Fibroblast of villous mesenchyme (primary cell): ENCODE results near the gene SLIT1. TPM values are rescaled to one million over a fixed set of nuclear protein-coding genes. Genes with fewer than 3 reads are reported as not detected.

Experiments
- DNase-seq: peaks from one replicate; pipeline ENCODE4 v3.0.0-alpha.2; 2010; ENCODE audit warnings: low read depth
- H3K4me3 ChIP-seq: 2 replicates; pipeline ENCODE4 v1.5.1; 2011; ENCODE audit warnings: low read depth, mild to moderate bottlenecking, low read length
- CTCF ChIP-seq: IDR thresholded peaks from 2 replicates; pipeline ENCODE4 v1.5.1; 2012; ENCODE audit warnings: low read depth, mild to moderate bottlenecking, low read length; ENCODE audit not compliant: insufficient read depth
- total RNA-seq: library from RNA; depleted of rRNA; stranded (reverse); fragments of >200 nt; gene quantifications from 2 replicates; pipeline ENCODE4 v1.2.3, GENCODE V29; 2012

Gene SLIT1
- total RNA-seq, 1 donor: not detected

GRCh38 chr10:97018251-97019212 lies 167.2 kb downstream of the SLIT1 start:
- no peak for TF ChIP-seq CTCF
- no peak overlapping the region for H3K4me3 ChIP-seq
- no peak for DNase-seq

GRCh38 chr10:97017474-97017903 lies 168.3 kb downstream of the SLIT1 start:
- DNase-seq: no peak
- no peak for TF ChIP-seq CTCF
- no peak overlapping the region for H3K4me3 ChIP-seq

GRCh38 chr10:97016728-97017473 lies 168.9 kb downstream of the SLIT1 start:
- no peak overlapping the region for H3K4me3 ChIP-seq
- no peak for DNase-seq
- TF ChIP-seq CTCF: no peak

GRCh38 chr10:97015240-97015639 lies 170.5 kb downstream of the SLIT1 start:
- no peak for TF ChIP-seq CTCF
- H3K4me3 ChIP-seq: no peak overlapping the region
- no peak for DNase-seq

- DNase-seq: no peak
- no peak for TF ChIP-seq CTCF
- no peak overlapping the region for H3K4me3 ChIP-seq
These were observed 171.8 kb downstream of the SLIT1 start for GRCh38 chr10:97013983-97014382.

- TF ChIP-seq CTCF: no peak
- no peak overlapping the region for H3K4me3 ChIP-seq
- no peak for DNase-seq
These were observed 172.2 kb downstream of the SLIT1 start for GRCh38 chr10:97013568-97013967.
